HepG2 (cell line): ENCODE data around the gene FOXD1.

ENCODE experiments used
- CHCHD3 ChIP-seq: sonication (generic); formaldehyde crosslinking; IDR thresholded peaks from 2 replicates; pipeline ENCODE4 v1.8.0; 2022; ENCODE audit warnings: mild to moderate bottlenecking, missing genetic modification reagents, moderate library complexity
- HCFC1 ChIP-seq: fragments of 150-350 bp; IDR thresholded peaks from 2 replicates; pipeline ENCODE4 v1.6.1; 2014; ENCODE audit warnings: low read depth, low read length
- KAT2B ChIP-seq: fragments of 150-350 bp; IDR thresholded peaks from 2 replicates; pipeline ENCODE4 v1.6.1; 2014; ENCODE audit warnings: low read depth, low read length, borderline replicate concordance
- ZBTB49 ChIP-seq: sonication (generic); formaldehyde crosslinking; IDR thresholded peaks from 2 replicates; pipeline ENCODE4 v1.4.0; 2020; ENCODE audit warnings: missing genetic modification reagents, borderline replicate concordance
- ZNF124 ChIP-seq: sonication (generic); formaldehyde crosslinking; IDR thresholded peaks from 2 replicates; pipeline ENCODE4 v1.4.0; 2020; ENCODE audit warnings: missing genetic modification reagents

GRCh38 chr5:73445665-73446630, 2.6 kb downstream of the FOXD1 start:
- TF ChIP-seq ZNF124 (CRISPR knock-in tag), result no peak
- no peak for TF ChIP-seq ZBTB49
- TF ChIP-seq HCFC1, result no peak
- no peak for TF ChIP-seq CHCHD3 (CRISPR knock-in tag)
- TF ChIP-seq KAT2B, result no peak
